T-helper 2 cell treated with Interferon-gamma antibody and Interleukin-4, amounts not matched to agents 5 μg/mL and 100 μg/mL, for 36 hours (primary cell): Measurements from ENCODE around the gene KDM2A.
"Not testable (repeated sequence)": the region's sequence is repeated elsewhere in the genome, so short reads cannot be mapped to it uniquely, and the experiment has no call there.

Source experiments
- DNase-seq: peaks from one replicate; pipeline ENCODE4 v3.0.0; 2021; ENCODE audit warnings: low spot score
- H3K27ac Mint-ChIP-seq: one replicate; pipeline ENCODE4 v1.8.0; 2021; ENCODE audit warnings: mild to moderate bottlenecking, mixed read lengths
- H3K27me3 Mint-ChIP-seq: one replicate; pipeline ENCODE4 v1.8.0; 2021; ENCODE audit warnings: low read depth, mixed read lengths
- H3K36me3 Mint-ChIP-seq: one replicate; pipeline ENCODE4 v1.8.0; 2021; ENCODE audit warnings: low read depth, mixed read lengths
- H3K4me1 Mint-ChIP-seq: one replicate; pipeline ENCODE4 v1.8.0; 2021; ENCODE audit warnings: low read depth, mixed read lengths
- H3K4me3 Mint-ChIP-seq: one replicate; pipeline ENCODE4 v1.8.0; 2022; ENCODE audit warnings: mild to moderate bottlenecking, moderate library complexity, mixed read lengths
- H3K9me3 Mint-ChIP-seq: one replicate; pipeline ENCODE4 v1.8.0; 2021; ENCODE audit warnings: mixed read lengths

Gene KDM2A

GRCh38 chr11:67256477-67257135 lies 137.5 kb downstream of the KDM2A start:
- no peak for DNase-seq
- Mint-ChIP-seq H3K9me3 (no peaks in the 10 kb centered on the region), H3K27me3 (no peaks in the 10 kb centered on the region), H3K27ac (no peak overlapping the region), H3K4me1 (peaks cover 19% of the 10 kb centered on the region), H3K4me3 (no peak overlapping the region), H3K36me3 (peaks cover 52% of the 10 kb centered on the region)

- Mint-ChIP-seq H3K27me3 (no peaks in the 10 kb centered on the region), H3K9me3 (no peaks in the 10 kb centered on the region), H3K27ac (no peak overlapping the region), H3K4me1 (peaks cover 31% of the 10 kb centered on the region), H3K36me3 (peaks cover 18% of the 10 kb centered on the region), H3K4me3 (no peak overlapping the region)
- DNase-seq = no peak
These were observed 141.3 kb downstream of the KDM2A start for GRCh38 chr11:67260406-67260805.

GRCh38 chr11:67260885-67261639 lies 142.0 kb downstream of the KDM2A start:
- H3K4me3 Mint-ChIP-seq = peak overlapping the region; percentile 79
- peaks cover 15% of the 10 kb centered on the region for H3K36me3 Mint-ChIP-seq
- DNase-seq, H3K27ac Mint-ChIP-seq, H3K27me3 Mint-ChIP-seq, H3K9me3 Mint-ChIP-seq: not testable (repeated sequence)
- H3K4me1 Mint-ChIP-seq = peaks cover 37% of the 10 kb centered on the region

- H3K9me3 Mint-ChIP-seq = no peaks in the 10 kb centered on the region
- no peak overlapping the region for H3K4me3 Mint-ChIP-seq
- no peaks in the 10 kb centered on the region for H3K27me3 Mint-ChIP-seq
- DNase-seq = no peak
- peaks cover 38% of the 10 kb centered on the region for H3K4me1 Mint-ChIP-seq
- H3K36me3 Mint-ChIP-seq = peaks cover 11% of the 10 kb centered on the region
- H3K27ac Mint-ChIP-seq = no peak overlapping the region
These were observed 142.5 kb downstream of the KDM2A start for GRCh38 chr11:67261640-67261945.

GRCh38 chr11:67261946-67262681 lies 143.1 kb downstream of the KDM2A start:
- Mint-ChIP-seq H3K27me3 (no peaks in the 10 kb centered on the region), H3K4me3 (peak overlapping the region; percentile 74), H3K36me3 (peaks cover 8% of the 10 kb centered on the region), H3K27ac (peak overlapping the region; percentile 81), H3K4me1 (peaks cover 38% of the 10 kb centered on the region), H3K9me3 (no peaks in the 10 kb centered on the region)
- DNase-seq = no peak

- no peaks in the 10 kb centered on the region for H3K9me3 Mint-ChIP-seq
- H3K4me1 Mint-ChIP-seq = peaks cover 38% of the 10 kb centered on the region
- H3K27me3 Mint-ChIP-seq = no peaks in the 10 kb centered on the region
- peak overlapping the region; percentile 81 for H3K27ac Mint-ChIP-seq
- DNase-seq = peak; percentile 72
- peaks cover 14% of the 10 kb centered on the region for H3K36me3 Mint-ChIP-seq
- H3K4me3 Mint-ChIP-seq = peak overlapping the region; percentile 70
These were observed 143.9 kb downstream of the KDM2A start for GRCh38 chr11:67262731-67263675.

GRCh38 chr11:67264260-67264659 lies 145.2 kb downstream of the KDM2A start:
- no peaks in the 10 kb centered on the region for H3K27me3 Mint-ChIP-seq
- H3K4me1 Mint-ChIP-seq = peaks cover 38% of the 10 kb centered on the region
- H3K27ac Mint-ChIP-seq = peak overlapping the region; percentile 50
- peak overlapping the region; percentile 29 for H3K4me3 Mint-ChIP-seq
- H3K9me3 Mint-ChIP-seq = no peaks in the 10 kb centered on the region
- peaks cover 25% of the 10 kb centered on the region for H3K36me3 Mint-ChIP-seq
- no peak for DNase-seq

GRCh38 chr11:67264877-67265632 lies 146.0 kb downstream of the KDM2A start:
- H3K9me3 Mint-ChIP-seq = no peaks in the 10 kb centered on the region
- H3K27me3 Mint-ChIP-seq = no peaks in the 10 kb centered on the region
- H3K4me1 Mint-ChIP-seq = peaks cover 41% of the 10 kb centered on the region
- DNase-seq = no peak
- peaks cover 33% of the 10 kb centered on the region for H3K36me3 Mint-ChIP-seq
- H3K27ac Mint-ChIP-seq = peak overlapping the region; percentile 58
- H3K4me3 Mint-ChIP-seq = peak overlapping the region; percentile 74

GRCh38 chr11:67265633-67266448 lies 146.8 kb downstream of the KDM2A start:
- Mint-ChIP-seq H3K27me3 (no peaks in the 10 kb centered on the region), H3K4me3 (peak overlapping the region; percentile 74), H3K36me3 (peaks cover 41% of the 10 kb centered on the region), H3K27ac (peak overlapping the region; percentile 77), H3K9me3 (no peaks in the 10 kb centered on the region), H3K4me1 (peaks cover 48% of the 10 kb centered on the region)
- peak; percentile 83 for DNase-seq

- Mint-ChIP-seq H3K4me1 (peaks cover 53% of the 10 kb centered on the region), H3K36me3 (peaks cover 49% of the 10 kb centered on the region), H3K27me3 (no peaks in the 10 kb centered on the region), H3K9me3 (no peaks in the 10 kb centered on the region), H3K27ac (peak within 1 kb of the TSS; percentile 95), H3K4me3 (peak within 1 kb of the TSS; percentile 98)
- no peak for DNase-seq
These were observed 147.6 kb downstream of the KDM2A start, which contains the start of gene GRK2 for GRCh38 chr11:67266449-67267187. GRK2 (plus strand) TSS chr11:67266473; CDS start chr11:67266700, 227 bp downstream.

GRCh38 chr11:67267188-67268080 lies 148.4 kb downstream of the KDM2A start:
- H3K4me1 Mint-ChIP-seq = peaks cover 56% of the 10 kb centered on the region

More at GRCh38 chr11:67267188-67268080, 148.4 kb downstream of the KDM2A start:
- peak overlapping the region; percentile 98 for H3K4me3 Mint-ChIP-seq
- peak overlapping the region; percentile 95 for H3K27ac Mint-ChIP-seq
- no peak for DNase-seq
- no peaks in the 10 kb centered on the region for H3K9me3 Mint-ChIP-seq
- H3K36me3 Mint-ChIP-seq = peaks cover 57% of the 10 kb centered on the region
- no peaks in the 10 kb centered on the region for H3K27me3 Mint-ChIP-seq
